ENCODE measurements around the gene ADARB1. TPM values are rescaled to one million over a fixed set of nuclear protein-coding genes. Genes with fewer than 3 reads are reported as not detected.

Gene ADARB1
- total RNA-seq, 1 experiment from 2014 or later, result 12.1 TPM

DNA sequence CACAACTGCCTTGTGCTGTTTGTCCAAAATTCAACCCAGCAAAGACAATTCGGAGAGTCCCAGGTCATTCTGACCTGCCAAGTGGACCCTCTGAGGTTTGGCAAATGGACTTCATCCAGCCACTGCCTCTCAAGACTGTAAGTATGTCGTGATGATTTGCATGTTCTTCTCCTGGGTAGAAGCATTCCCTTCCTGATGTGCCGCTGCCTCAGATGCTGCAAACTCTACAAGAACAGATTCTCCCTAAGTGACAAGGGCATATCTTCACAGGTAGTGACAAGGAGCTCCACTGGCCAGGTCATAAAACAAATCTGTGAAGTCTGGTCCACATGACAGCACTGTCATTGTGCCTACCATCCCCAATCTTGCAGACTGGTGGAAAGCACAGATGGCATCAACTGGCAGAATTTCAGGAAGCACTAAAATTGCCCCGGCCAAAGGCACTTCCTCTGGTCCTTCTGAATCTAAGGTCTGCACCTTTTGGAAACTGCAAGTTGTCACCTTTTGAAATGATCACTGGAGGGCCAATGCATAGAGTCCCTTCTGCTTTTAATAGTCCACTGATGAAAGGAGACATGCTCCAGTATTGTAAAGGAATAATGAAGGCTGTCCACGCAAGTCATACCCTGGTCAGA lies 185.9 kb downstream of the ADARB1 start:
- H3K4me2 ChIP-seq, result no peak overlapping the region
- H3F3A ChIP-seq (ENCODE audit: insufficient read depth, low read depth), result no peaks in the 10 kb centered on the region
- no peaks in the 10 kb centered on the region for H3K9me2 ChIP-seq (ENCODE audit: insufficient read depth)
- no peaks in the 10 kb centered on the region for H3K36me3 ChIP-seq (ENCODE audit: low read depth)
- no peaks in the 10 kb centered on the region for H4K20me1 ChIP-seq (ENCODE audit: insufficient read depth)
- H3K9me3 ChIP-seq (ENCODE audit: insufficient read depth, low read depth), result no peaks in the 10 kb centered on the region
- no peak for TF ChIP-seq EZH2 (IDR thresholded peaks at IDR 0.05; ENCODE audit: low read depth)
- TF ChIP-seq CTCF (conservative IDR thresholded peaks at IDR 0.05), result no peak
- no peak overlapping the region for H3K27ac ChIP-seq
- H3K4me1 ChIP-seq (replicated peaks; ENCODE audit: insufficient read depth), result no peaks in the 10 kb centered on the region
- POLR2A ChIA-PET (ENCODE audit: unreplicated experiment), result no interaction called here
- H2AFZ ChIP-seq, result no peak overlapping the region
- H3K4me3 ChIP-seq, result no peak overlapping the region
- CTCF ChIA-PET, result no interaction called here
- peaks cover 4% of the 10 kb centered on the region; the same call in 1 of the 2 replicates for H3K27me3 ChIP-seq (ENCODE audit: insufficient read depth, low read depth)
- intact Hi-C loops (cut with micrococcal nuclease; ENCODE audit: unreplicated experiment), result no loop called here
- H3K79me2 ChIP-seq (ENCODE audit: low read depth), result no peaks in the 10 kb centered on the region
- TSS peak; percentile 17 for BruUV-seq (replicated peaks)
- DNase-seq, result no peak

- no peak overlapping the region for H3K4me3 ChIP-seq
- H3K4me2 ChIP-seq, result no peak overlapping the region
- H2AFZ ChIP-seq, result no peak overlapping the region
- no peaks in the 10 kb centered on the region for H3K36me3 ChIP-seq (ENCODE audit: low read depth)
- intact Hi-C loops (cut with micrococcal nuclease; ENCODE audit: unreplicated experiment), result no loop called here
- ChIA-PET POLR2A (ENCODE audit: unreplicated experiment) (no interaction called here), CTCF (no interaction called here)
- H3K79me2 ChIP-seq (ENCODE audit: low read depth), result no peaks in the 10 kb centered on the region
- H3K27ac ChIP-seq, result no peak overlapping the region
- TF ChIP-seq CTCF (conservative IDR thresholded peaks at IDR 0.05) (no peak), EZH2 (IDR thresholded peaks at IDR 0.05; ENCODE audit: low read depth) (no peak)
- no peaks in the 10 kb centered on the region for H3K9me3 ChIP-seq (ENCODE audit: insufficient read depth, low read depth)
- BruUV-seq (replicated peaks), result no TSS peak
- H3K9me2 ChIP-seq (ENCODE audit: insufficient read depth), result no peaks in the 10 kb centered on the region
- DNase-seq, result no peak
- H4K20me1 ChIP-seq (ENCODE audit: insufficient read depth), result no peaks in the 10 kb centered on the region
- no peaks in the 10 kb centered on the region for H3K4me1 ChIP-seq (replicated peaks; ENCODE audit: insufficient read depth)
- peaks cover under 1% of the 10 kb centered on the region; the same call in 1 of the 2 replicates for H3K27me3 ChIP-seq (ENCODE audit: insufficient read depth, low read depth)
- no peaks in the 10 kb centered on the region for H3F3A ChIP-seq (ENCODE audit: insufficient read depth, low read depth)
Measured at GRCh38 chr21:45261093-45261492, 186.7 kb downstream of the ADARB1 start.

DNA sequence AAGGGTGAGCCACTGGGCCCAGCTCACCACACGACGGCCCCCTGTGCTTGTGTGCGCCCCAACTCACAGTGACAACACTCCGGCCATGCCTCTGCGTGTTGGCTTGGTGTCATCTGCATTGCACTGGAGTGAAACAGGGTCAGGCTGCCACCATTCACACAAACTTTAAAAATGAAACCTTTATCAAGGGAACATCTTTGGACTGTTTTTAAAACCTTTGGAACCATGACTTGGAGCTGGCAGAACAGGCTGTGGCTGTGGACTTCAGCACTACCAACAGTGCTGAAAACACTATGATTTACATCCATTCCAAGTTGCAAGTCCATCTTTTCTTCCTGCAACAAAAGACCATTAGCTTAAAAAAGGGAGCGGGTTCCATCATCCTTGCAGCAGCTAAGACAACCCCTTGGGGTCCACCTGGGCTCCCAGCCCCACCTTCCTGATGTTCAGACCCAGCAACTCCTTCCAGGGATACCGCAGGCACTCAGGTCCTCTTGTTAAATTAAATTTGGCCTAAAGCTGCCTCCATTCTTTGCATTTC lies 187.7 kb downstream of the ADARB1 start:
- intact Hi-C loops (cut with micrococcal nuclease; ENCODE audit: unreplicated experiment), result no loop called here

More for the DNA sequence above, 187.7 kb downstream of the ADARB1 start:
- no peak for DNase-seq
- Histone ChIP-seq H2AFZ (no peak overlapping the region), H3K27ac (no peak overlapping the region), H3K4me1 (replicated peaks; ENCODE audit: insufficient read depth) (no peaks in the 10 kb centered on the region), H3K79me2 (ENCODE audit: low read depth) (no peaks in the 10 kb centered on the region), H3K27me3 (ENCODE audit: insufficient read depth, low read depth) (no peaks in the 10 kb centered on the region), H3K36me3 (ENCODE audit: low read depth) (no peaks in the 10 kb centered on the region), H3F3A (ENCODE audit: insufficient read depth, low read depth) (no peaks in the 10 kb centered on the region), H3K9me2 (ENCODE audit: insufficient read depth) (no peaks in the 10 kb centered on the region), H4K20me1 (ENCODE audit: insufficient read depth) (no peaks in the 10 kb centered on the region), H3K4me3 (no peak overlapping the region), H3K4me2 (no peak overlapping the region), H3K9me3 (ENCODE audit: insufficient read depth, low read depth) (no peaks in the 10 kb centered on the region)
- no TSS peak for BruUV-seq (replicated peaks)
- ChIA-PET CTCF (no interaction called here), POLR2A (ENCODE audit: unreplicated experiment) (no interaction called here)
- TF ChIP-seq EZH2 (IDR thresholded peaks at IDR 0.05; ENCODE audit: low read depth) (no peak), CTCF (conservative IDR thresholded peaks at IDR 0.05) (no peak)
